WTC11 (cell line): ENCODE data around the gene OR1N1. TPM values are rescaled to one million over a fixed set of nuclear protein-coding genes. Genes with fewer than 3 reads are reported as not detected.
"Not testable (repeated sequence)": the region's sequence is repeated elsewhere in the genome, so short reads cannot be mapped to it uniquely, and the experiment has no call there.

Source experiments
- ATAC-seq: fragments of 200-7000 bp; cut with Tn5 transposase; 2 replicates; pipeline ENCODE4 v1.10.0; 2021; ENCODE audit warnings: mild to moderate bottlenecking, moderate library complexity
- CTCF ChIA-PET: fragments of 300-600 bp; sonication (Branson Sonifier 250); formaldehyde crosslinking; loops from one replicate; lab custom pipeline; 2021; ENCODE audit warnings: antibody characterized with exemption; lab: Charles Lee
- POLR2A ChIA-PET: fragments of 350-600 bp; sonication (Branson Sonifier 250); formaldehyde crosslinking; loops from one replicate; lab custom pipeline; 2021; ENCODE audit warnings: antibody characterized with exemption; lab: Charles Lee
- DNase-seq: peaks from one replicate; pipeline ENCODE4 v3.0.0; 2021; ENCODE audit warnings: low spot score
- H3K27ac Mint-ChIP-seq: 2 replicates; pipeline ENCODE4 v1.8.0; 2021; ENCODE audit warnings: mixed read lengths
- H3K27me3 Mint-ChIP-seq: 2 replicates; pipeline ENCODE4 v1.8.0; 2021; ENCODE audit warnings: low read depth, mild to moderate bottlenecking, moderate library complexity, mixed read lengths
- H3K36me3 Mint-ChIP-seq: 2 replicates; pipeline ENCODE4 v1.8.0; 2021; ENCODE audit warnings: mixed read lengths
- H3K4me1 Mint-ChIP-seq: 2 replicates; pipeline ENCODE4 v1.8.0; 2022; ENCODE audit warnings: mixed read lengths
- H3K4me3 Mint-ChIP-seq: 2 replicates; pipeline ENCODE4 v1.8.0; 2021; ENCODE audit warnings: mild to moderate bottlenecking, moderate library complexity, mixed read lengths
- H3K9me3 Mint-ChIP-seq: 2 replicates; pipeline ENCODE4 v1.8.0; 2021; ENCODE audit warnings: mixed read lengths
- ATF6 ChIP-seq: sonication (generic); formaldehyde crosslinking; IDR thresholded peaks from 2 replicates; pipeline ENCODE4 v1.8.1; 2023; ENCODE audit warnings: mild to moderate bottlenecking, missing genetic modification reagents
- ELF4 ChIP-seq: sonication (generic); formaldehyde crosslinking; IDR thresholded peaks from 2 replicates; pipeline ENCODE4 v1.8.1; 2022; ENCODE audit warnings: low read depth, mild to moderate bottlenecking, moderate library complexity, missing genetic modification reagents
- ERG ChIP-seq: fragments of 250-450 bp; sonication (Bioruptor Pico); IDR thresholded peaks from 2 replicates; pipeline ENCODE4 v1.8.0; 2021; ENCODE audit warnings: mild to moderate bottlenecking
- ETV6 ChIP-seq: sonication (generic); formaldehyde crosslinking; IDR thresholded peaks from 2 replicates; pipeline ENCODE4 v1.8.1; 2022; ENCODE audit warnings: mild to moderate bottlenecking, missing genetic modification reagents
- FOXP4 ChIP-seq: sonication (generic); formaldehyde crosslinking; IDR thresholded peaks from 2 replicates; pipeline ENCODE4 v1.8.0; 2022; ENCODE audit warnings: mild to moderate bottlenecking, missing genetic modification reagents
- IRF1 ChIP-seq: sonication (generic); formaldehyde crosslinking; IDR thresholded peaks from 2 replicates; pipeline ENCODE4 v1.8.0; 2023; ENCODE audit warnings: missing genetic modification reagents
- MLX ChIP-seq: sonication (generic); formaldehyde crosslinking; IDR thresholded peaks from 2 replicates; pipeline ENCODE4 v1.8.1; 2023; ENCODE audit warnings: mild to moderate bottlenecking, missing genetic modification reagents, moderate library complexity
- MXD4 ChIP-seq: fragments of 250-450 bp; sonication (Bioruptor Pico); IDR thresholded peaks from 2 replicates; pipeline ENCODE4 v1.8.0; 2021; ENCODE audit warnings: mild to moderate bottlenecking, moderate library complexity, borderline replicate concordance
- MYBL2 ChIP-seq: sonication (generic); formaldehyde crosslinking; IDR thresholded peaks from 2 replicates; pipeline ENCODE4 v1.8.1; 2023; ENCODE audit warnings: mild to moderate bottlenecking, moderate library complexity, missing genetic modification reagents
- NFATC4 ChIP-seq: fragments of 250-450 bp; sonication (Bioruptor Pico); IDR thresholded peaks from 2 replicates; pipeline ENCODE4 v1.9.0; 2021; ENCODE audit warnings: mild to moderate bottlenecking
- NFYB ChIP-seq: sonication (generic); formaldehyde crosslinking; conservative IDR thresholded peaks from 2 replicates; pipeline ENCODE4 v1.8.0; 2022; ENCODE audit warnings: low read depth, missing genetic modification reagents
- SMAD3 ChIP-seq: sonication (generic); formaldehyde crosslinking; IDR thresholded peaks from 2 replicates; pipeline ENCODE4 v1.8.0; 2022; ENCODE audit warnings: missing genetic modification reagents, mild to moderate bottlenecking, borderline replicate concordance
- SP1 ChIP-seq: sonication (generic); formaldehyde crosslinking; conservative IDR thresholded peaks from 2 replicates; pipeline ENCODE4 v1.8.1; 2022; ENCODE audit warnings: missing genetic modification reagents
- USF1 ChIP-seq: sonication (generic); formaldehyde crosslinking; IDR thresholded peaks from 2 replicates; pipeline ENCODE4 v1.8.0; 2022; ENCODE audit warnings: mild to moderate bottlenecking, missing genetic modification reagents
- ZBTB43 ChIP-seq: sonication (generic); formaldehyde crosslinking; IDR thresholded peaks from 2 replicates; pipeline ENCODE4 v1.8.1; 2023; ENCODE audit warnings: mild to moderate bottlenecking, missing genetic modification reagents
- ZMAT4 ChIP-seq: fragments of 250-450 bp; sonication (Bioruptor Pico); IDR thresholded peaks from 2 replicates; pipeline ENCODE4 v1.9.0; 2021; ENCODE audit warnings: mild to moderate bottlenecking
- ZNF232 ChIP-seq: sonication (generic); formaldehyde crosslinking; IDR thresholded peaks from 2 replicates; pipeline ENCODE4 v1.8.0; 2022; ENCODE audit warnings: mild to moderate bottlenecking, missing genetic modification reagents
- ZNF317 ChIP-seq: sonication (generic); formaldehyde crosslinking; IDR thresholded peaks from 2 replicates; pipeline ENCODE4 v1.8.1; 2023; ENCODE audit warnings: low read depth, mild to moderate bottlenecking, moderate library complexity, missing genetic modification reagents, borderline replicate concordance
- ZNF416 ChIP-seq: fragments of 250-450 bp; sonication (Bioruptor Pico); IDR thresholded peaks from 2 replicates; pipeline ENCODE4 v1.9.0; 2021; ENCODE audit warnings: mild to moderate bottlenecking, inconsistent platforms
- ZNF512 ChIP-seq: sonication (generic); formaldehyde crosslinking; IDR thresholded peaks from 2 replicates; pipeline ENCODE4 v1.8.1; 2022; ENCODE audit warnings: missing genetic modification reagents, borderline replicate concordance
- total RNA-seq: library from RNA; stranded (reverse); gene quantifications from 3 replicates; pipeline ENCODE4 v1.2.3, GENCODE V29; 2021

Gene OR1N1
- total RNA-seq, 1 experiment from 2014 or later = not detected

- TF ChIP-seq ATF6 (CRISPR knock-in tag) = no peak
- TF ChIP-seq MXD4 (CRISPR knock-in tag) = no peak
- TF ChIP-seq IRF1 (CRISPR knock-in tag) = no peak
Observed at GRCh38 chr9:122536134-122536533, 9.0 kb upstream of the OR1N1 start (continued).

- H3K27ac Mint-ChIP-seq = not testable (repeated sequence)
Observed at GRCh38 chr9:122531157-122531556, 4.1 kb upstream of the OR1N1 start.

GRCh38 chr9:122526602-122527001 lies 491 bp downstream of the OR1N1 start:
- TF ChIP-seq ZMAT4 (CRISPR knock-in tag) = no peak
- no peak for TF ChIP-seq ZNF232
- TF ChIP-seq ETV6 (CRISPR knock-in tag) = no peak
- no peak for TF ChIP-seq SP1
- TF ChIP-seq ELF4 (CRISPR knock-in tag) = no peak
- TF ChIP-seq MYBL2 (CRISPR knock-in tag) = no peak
- TF ChIP-seq NFATC4 (CRISPR knock-in tag) = no peak
- TF ChIP-seq SMAD3 (CRISPR knock-in tag) = no peak
- TF ChIP-seq FOXP4 = no peak
- Mint-ChIP-seq H3K4me3 (no peak overlapping the region), H3K4me1 (no peaks in the 10 kb centered on the region), H3K9me3 (peaks cover 82% of the 10 kb centered on the region), H3K36me3 (peaks cover 45% of the 10 kb centered on the region), H3K27me3 (peaks cover 44% of the 10 kb centered on the region), H3K27ac (no peak overlapping the region)
- ChIA-PET POLR2A (no interaction called here), CTCF (no interaction called here)
- no peak for ATAC-seq
- no peak for DNase-seq

More at GRCh38 chr9:122531157-122531556, 4.1 kb upstream of the OR1N1 start:
- H3K4me3 Mint-ChIP-seq, ATAC-seq, H3K4me1 Mint-ChIP-seq, CTCF ChIA-PET, POLR2A ChIA-PET, DNase-seq: not testable (repeated sequence)
- peaks cover 65% of the 10 kb centered on the region for H3K36me3 Mint-ChIP-seq
- H3K27me3 Mint-ChIP-seq = peaks cover 56% of the 10 kb centered on the region
- peaks cover 96% of the 10 kb centered on the region for H3K9me3 Mint-ChIP-seq

- CTCF ChIA-PET = no interaction called here
- peaks cover 33% of the 10 kb centered on the region for H3K9me3 Mint-ChIP-seq
- H3K4me1 Mint-ChIP-seq = no peaks in the 10 kb centered on the region
- ATAC-seq = no peak
- POLR2A ChIA-PET = no interaction called here
- H3K36me3 Mint-ChIP-seq = peaks cover 20% of the 10 kb centered on the region; the same call in 1 of the 2 replicates
- no peak overlapping the region for H3K27ac Mint-ChIP-seq
- no peak overlapping the region for H3K4me3 Mint-ChIP-seq
- DNase-seq = no peak
- peaks cover 44% of the 10 kb centered on the region for H3K27me3 Mint-ChIP-seq
- TF ChIP-seq ZNF512 (CRISPR knock-in tag) (no peak), ZNF317 (no peak), MLX (CRISPR knock-in tag) (no peak), ERG (CRISPR knock-in tag) (no peak), ZBTB43 (no peak), NFYB (no peak), USF1 (no peak), ZNF416 (CRISPR knock-in tag) (no peak)
Observed at GRCh38 chr9:122519376-122519775, 7.7 kb downstream of the OR1N1 start.
